Prostate gland (tissue), 2 donors: ENCODE results near the gene USP13.

ENCODE experiments used
- POLR2A ChIP-seq: fragments of 450-650 bp; IDR thresholded peaks from one replicate; pipeline ENCODE4 v1.6.1; 2016; ENCODE audit warnings: antibody characterized with exemption, mild to moderate bottlenecking
- POLR2AphosphoS5 ChIP-seq: sonication (generic); formaldehyde crosslinking; IDR thresholded peaks from one replicate; pipeline ENCODE4 v1.6.1; 2017; ENCODE audit warnings: antibody characterized with exemption
- TF ChIP-seq, protein P1 (sequence below), 4 experiments: fragments of 200-600 bp in 2 of 4; fragments of 450-650 bp in 2 of 4; sonication (generic) in 2 of 4; IDR thresholded peaks; 1 replicate in 3 of 4; 2 replicates in 1 of 4; pipeline ENCODE4 v1.5.1; 2016 to 2019; ENCODE audit warnings: antibody characterized with exemption in 4 of 4, mild to moderate bottlenecking in 2 of 4, moderate library complexity in 2 of 4

DNA sequence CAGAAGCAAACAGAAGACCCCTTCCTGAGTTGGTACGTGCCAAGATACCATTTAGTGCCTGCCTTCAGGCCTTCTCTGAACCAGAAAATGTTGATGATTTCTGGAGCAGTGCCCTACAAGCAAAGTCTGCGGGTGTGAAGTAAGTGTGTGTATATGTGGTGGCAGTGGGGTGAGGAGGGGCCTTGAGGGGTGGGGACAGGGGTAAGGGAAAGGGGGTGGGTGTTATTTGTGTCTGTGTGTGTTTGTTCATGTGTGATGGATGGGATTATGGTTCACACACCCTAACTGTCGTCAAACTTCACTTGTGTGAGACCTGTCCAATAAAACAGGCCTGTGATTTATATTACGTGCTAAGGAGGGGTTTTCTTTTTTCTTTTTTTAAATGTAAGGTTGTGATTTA lies 92.2 kb downstream of the USP13 start:
- TF ChIP-seq, protein P1, sequence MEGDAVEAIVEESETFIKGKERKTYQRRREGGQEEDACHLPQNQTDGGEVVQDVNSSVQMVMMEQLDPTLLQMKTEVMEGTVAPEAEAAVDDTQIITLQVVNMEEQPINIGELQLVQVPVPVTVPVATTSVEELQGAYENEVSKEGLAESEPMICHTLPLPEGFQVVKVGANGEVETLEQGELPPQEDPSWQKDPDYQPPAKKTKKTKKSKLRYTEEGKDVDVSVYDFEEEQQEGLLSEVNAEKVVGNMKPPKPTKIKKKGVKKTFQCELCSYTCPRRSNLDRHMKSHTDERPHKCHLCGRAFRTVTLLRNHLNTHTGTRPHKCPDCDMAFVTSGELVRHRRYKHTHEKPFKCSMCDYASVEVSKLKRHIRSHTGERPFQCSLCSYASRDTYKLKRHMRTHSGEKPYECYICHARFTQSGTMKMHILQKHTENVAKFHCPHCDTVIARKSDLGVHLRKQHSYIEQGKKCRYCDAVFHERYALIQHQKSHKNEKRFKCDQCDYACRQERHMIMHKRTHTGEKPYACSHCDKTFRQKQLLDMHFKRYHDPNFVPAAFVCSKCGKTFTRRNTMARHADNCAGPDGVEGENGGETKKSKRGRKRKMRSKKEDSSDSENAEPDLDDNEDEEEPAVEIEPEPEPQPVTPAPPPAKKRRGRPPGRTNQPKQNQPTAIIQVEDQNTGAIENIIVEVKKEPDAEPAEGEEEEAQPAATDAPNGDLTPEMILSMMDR (IDR thresholded peaks at IDR 0.05) = no peak
- TF ChIP-seq POLR2AphosphoS5 = no peak
- TF ChIP-seq POLR2A = no peak
